Suprapubic skin (tissue), 4 donors: Measurements from ENCODE around the gene BARHL1. TPM values are rescaled to one million over a fixed set of nuclear protein-coding genes. Genes with fewer than 3 reads are reported as not detected.

Experiments
- DNase-seq, 2 donors: peaks; one replicate each; pipeline ENCODE4 v3.0.0-alpha.2; 2019; ENCODE audit warnings: low spot score in 2 of 2
- H3K27ac ChIP-seq: fragments of 200-600 bp; sonication (generic); one replicate; pipeline ENCODE4 v1.5.1; 2019
- H3K27me3 ChIP-seq: fragments of 200-600 bp; sonication (generic); one replicate; pipeline ENCODE4 v1.5.1; 2019
- H3K36me3 ChIP-seq: fragments of 200-600 bp; sonication (generic); one replicate; pipeline ENCODE4 v1.5.1; 2019
- H3K4me1 ChIP-seq: fragments of 200-600 bp; sonication (generic); one replicate; pipeline ENCODE4 v1.5.1; 2019
- H3K4me3 ChIP-seq: fragments of 200-600 bp; sonication (generic); one replicate; pipeline ENCODE4 v1.5.1; 2019; ENCODE audit warnings: mild to moderate bottlenecking
- H3K9me3 ChIP-seq: fragments of 200-600 bp; sonication (generic); one replicate; pipeline ENCODE4 v1.5.1; 2019
- CTCF ChIP-seq, 2 donors: fragments of 200-600 bp in 1 of 2; fragments of 450-650 bp in 1 of 2; sonication (generic) in 1 of 2; IDR thresholded peaks; one replicate each; pipeline ENCODE4 v1.5.1; 2016 to 2019; ENCODE audit warnings: antibody characterized with exemption in 2 of 2, mild to moderate bottlenecking in 1 of 2, moderate library complexity in 1 of 2
- EP300 ChIP-seq: sonication (generic); formaldehyde crosslinking; IDR thresholded peaks from one replicate; pipeline ENCODE4 v1.6.1; 2017; ENCODE audit warnings: antibody characterized with exemption
- POLR2A ChIP-seq, 2 donors: fragments of 450-650 bp; IDR thresholded peaks; one replicate each; pipeline ENCODE4 v1.6.1; 2017; ENCODE audit warnings: antibody characterized with exemption in 2 of 2, mild to moderate bottlenecking in 2 of 2, moderate library complexity in 2 of 2
- POLR2AphosphoS5 ChIP-seq, 3 donors: sonication (generic); formaldehyde crosslinking; IDR thresholded peaks; one replicate each; pipeline ENCODE4 v1.6.1; 2017; ENCODE audit warnings: antibody characterized with exemption in 3 of 3
- WGBS: methylation state at CpG from one replicate; pipeline ENCODE4 v1.1.5; 2018; 5-methylcytosine and 5-hydroxymethylcytosine counted together
- total RNA-seq, 4 donors: library from RNA; depleted of rRNA; stranded (reverse); fragments of >200 nt; gene quantifications; one replicate each; pipeline ENCODE4 v1.1.0, GENCODE V29; 2016

Gene BARHL1
- total RNA-seq, 4 donors from 2014 or later, result not detected

- no peak for TF ChIP-seq EP300
- TF ChIP-seq CTCF (IDR thresholded peaks at IDR 0.05), result no peak
- TF ChIP-seq POLR2A (IDR thresholded peaks at IDR 0.05), result no peak
- TF ChIP-seq POLR2AphosphoS5 (IDR thresholded peaks at IDR 0.05), result no peak
- WGBS, result 100% methylated on average over 4 of the region's 8 CpGs
- Histone ChIP-seq H3K4me3 (no peak overlapping the region), H3K27me3 (peaks cover 14% of the 10 kb centered on the region), H3K4me1 (peaks cover 1% of the 10 kb centered on the region), H3K36me3 (no peaks in the 10 kb centered on the region), H3K27ac (no peak overlapping the region), H3K9me3 (no peaks in the 10 kb centered on the region)
- no peak for DNase-seq
These were observed 41.4 kb upstream of the BARHL1 start for GRCh38 chr9:132541051-132541450.

GRCh38 chr9:132541870-132542830 lies 40.3 kb upstream of the BARHL1 start:
- no peaks in the 10 kb centered on the region for H3K9me3 ChIP-seq
- H3K27me3 ChIP-seq, result peaks cover 24% of the 10 kb centered on the region
- TF ChIP-seq CTCF (IDR thresholded peaks at IDR 0.05) (no peak), POLR2AphosphoS5 (IDR thresholded peaks at IDR 0.05) (no peak), POLR2A (IDR thresholded peaks at IDR 0.05) (no peak), EP300 (no peak)
- no peak overlapping the region for H3K27ac ChIP-seq
- H3K36me3 ChIP-seq, result no peaks in the 10 kb centered on the region
- whole genome bisulfite sequencing, result 76% methylated on average over 15 of the region's 19 CpGs
- no peak for DNase-seq
- no peak overlapping the region for H3K4me3 ChIP-seq
- peaks cover 7% of the 10 kb centered on the region for H3K4me1 ChIP-seq

GRCh38 chr9:132543251-132543650 lies 39.2 kb upstream of the BARHL1 start:
- TF ChIP-seq CTCF (IDR thresholded peaks at IDR 0.05) (no peak), POLR2A (IDR thresholded peaks at IDR 0.05) (no peak), POLR2AphosphoS5 (IDR thresholded peaks at IDR 0.05) (no peak), EP300 (no peak)

GRCh38 chr9:132543960-132544359 lies 38.4 kb upstream of the BARHL1 start:
- Histone ChIP-seq H3K36me3 (no peaks in the 10 kb centered on the region), H3K27me3 (peaks cover 31% of the 10 kb centered on the region), H3K27ac (no peak overlapping the region), H3K9me3 (no peaks in the 10 kb centered on the region), H3K4me3 (no peak overlapping the region), H3K4me1 (peaks cover 7% of the 10 kb centered on the region)
- WGBS, result 62% methylated on average over 21 of the region's 21 CpGs
- TF ChIP-seq EP300, result no peak
- TF ChIP-seq POLR2AphosphoS5 (IDR thresholded peaks at IDR 0.05), result no peak
- TF ChIP-seq CTCF (IDR thresholded peaks at IDR 0.05), result no peak
- TF ChIP-seq POLR2A (IDR thresholded peaks at IDR 0.05), result no peak
- DNase-seq, result no peak

More at GRCh38 chr9:132543251-132543650, 39.2 kb upstream of the BARHL1 start:
- H3K27me3 ChIP-seq, result peaks cover 31% of the 10 kb centered on the region
- no peak overlapping the region for H3K27ac ChIP-seq
- no peaks in the 10 kb centered on the region for H3K9me3 ChIP-seq
- WGBS, result 100% methylated on average over 1 of the region's 4 CpGs
- no peak overlapping the region for H3K4me3 ChIP-seq
- no peak for DNase-seq
- peaks cover 7% of the 10 kb centered on the region for H3K4me1 ChIP-seq
- no peaks in the 10 kb centered on the region for H3K36me3 ChIP-seq

DNA sequence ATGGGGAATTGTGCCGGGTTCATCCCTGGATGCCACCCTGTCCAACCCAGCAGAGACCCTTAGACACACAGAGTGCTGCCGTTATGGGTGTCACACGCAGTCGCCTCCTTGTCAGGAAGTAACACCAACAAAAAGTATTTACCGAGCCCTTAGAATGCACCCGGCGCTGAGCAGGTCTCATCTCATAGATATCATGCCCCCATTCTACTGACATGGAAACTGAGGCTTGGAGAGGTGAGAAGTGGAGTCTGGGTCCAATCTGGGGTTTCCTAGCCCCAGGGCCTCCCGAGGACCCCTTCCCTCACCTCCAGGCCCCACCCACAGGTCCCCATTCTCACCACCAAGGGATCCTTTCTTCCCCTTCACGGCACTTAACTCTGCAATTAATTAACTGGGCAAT lies 36.8 kb upstream of the BARHL1 start:
- H3K9me3 ChIP-seq, result no peaks in the 10 kb centered on the region
- no peak for DNase-seq
- H3K4me3 ChIP-seq, result no peak overlapping the region
- no peaks in the 10 kb centered on the region for H3K36me3 ChIP-seq
- H3K4me1 ChIP-seq, result peaks cover 7% of the 10 kb centered on the region
- H3K27ac ChIP-seq, result no peak overlapping the region
- TF ChIP-seq EP300, result no peak
- no peak for TF ChIP-seq POLR2A (IDR thresholded peaks at IDR 0.05)
- no peak for TF ChIP-seq CTCF (IDR thresholded peaks at IDR 0.05)
- TF ChIP-seq POLR2AphosphoS5 (IDR thresholded peaks at IDR 0.05), result no peak
- H3K27me3 ChIP-seq, result peaks cover 31% of the 10 kb centered on the region
- WGBS, result 70% methylated on average over 9 of the region's 9 CpGs
